Measurements from ENCODE around the gene IDUA.
"Not testable (repeated sequence)": the region's sequence is repeated elsewhere in the genome, so short reads cannot be mapped to it uniquely, and the experiment has no call there.

IDUA gene

DNA sequence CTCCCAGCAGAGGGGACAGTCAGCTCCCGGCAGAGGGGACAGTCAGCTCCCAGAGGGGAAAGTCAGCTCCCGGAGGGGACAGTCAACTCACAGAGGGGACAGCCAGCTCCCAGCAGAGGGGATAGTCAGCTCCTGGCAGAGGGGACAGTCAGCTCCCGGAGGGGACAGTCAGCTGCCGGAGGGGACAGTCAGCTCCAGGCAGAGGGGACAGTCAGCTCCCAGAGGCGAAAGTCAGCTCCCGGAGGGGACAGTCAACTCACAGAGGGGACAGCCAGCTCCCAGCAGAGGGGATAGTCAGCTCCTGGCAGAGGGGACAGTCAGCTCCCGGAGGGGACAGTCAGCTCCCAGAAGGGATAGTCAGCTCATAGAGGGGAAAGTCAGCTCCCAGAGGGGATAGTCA is 67.0 kb downstream of the IDUA start:
- not testable (repeated sequence) for H3K4me1 ChIP-seq (ENCODE audit: control insufficient read depth, insufficient read depth, low read length); H3K9me3 ChIP-seq (ENCODE audit: control insufficient read depth in 2 of 2, low read length in 2 of 2); H3K9ac ChIP-seq (ENCODE audit: low read length in 2 of 2); H3K36me3 ChIP-seq (ENCODE audit: control insufficient read depth in 2 of 2, insufficient read depth in 2 of 2, low read length in 2 of 2); H3K27ac ChIP-seq (ENCODE audit: low read length); H3K4me3 ChIP-seq (ENCODE audit: low read length in 2 of 2)
- H3K27me3 ChIP-seq (ENCODE audit: control insufficient read depth in 1 of 2, insufficient read depth in 2 of 2, low read length in 2 of 2): peaks cover 41 to 46% of the 10 kb centered on the region in 2 donors

All from stomach smooth muscle (tissue), 2 donors.